HG03108 (cell line): ENCODE data around the gene WRNIP1.

Experiments used
- ATAC-seq: cut with Tn5 transposase; IDR thresholded peaks from one replicate; pipeline ENCODE4 v1.9.1; 2021; ENCODE audit warnings: moderate library complexity; ENCODE audit not compliant: unreplicated experiment

Gene WRNIP1

GRCh38 chr6:2803731-2804429 lies 38.7 kb downstream of the WRNIP1 start:
- no peak for ATAC-seq

GRCh38 chr6:2804516-2804915 lies 39.3 kb downstream of the WRNIP1 start:
- no peak for ATAC-seq

- ATAC-seq: no peak
Measured at GRCh38 chr6:2805031-2805430, 39.8 kb downstream of the WRNIP1 start.

GRCh38 chr6:2806644-2807043 lies 41.5 kb downstream of the WRNIP1 start:
- ATAC-seq: no peak

GRCh38 chr6:2807342-2808090 lies 42.3 kb downstream of the WRNIP1 start:
- ATAC-seq: no peak

- no peak for ATAC-seq
Measured at GRCh38 chr6:2809015-2809414, 43.8 kb downstream of the WRNIP1 start.

GRCh38 chr6:2810092-2810671 lies 45.0 kb downstream of the WRNIP1 start:
- ATAC-seq: no peak

- no peak for ATAC-seq
Measured at GRCh38 chr6:2812695-2813094, 47.5 kb downstream of the WRNIP1 start.

GRCh38 chr6:2816158-2816557 lies 51.0 kb downstream of the WRNIP1 start:
- no peak for ATAC-seq

GRCh38 chr6:2817903-2818443 lies 52.8 kb downstream of the WRNIP1 start:
- ATAC-seq: no peak

GRCh38 chr6:2818593-2818992 lies 53.4 kb downstream of the WRNIP1 start:
- ATAC-seq: no peak

GRCh38 chr6:2819115-2819514 lies 53.9 kb downstream of the WRNIP1 start:
- no peak for ATAC-seq

GRCh38 chr6:2819978-2820377 lies 54.8 kb downstream of the WRNIP1 start:
- no peak for ATAC-seq

- no peak for ATAC-seq
Measured at GRCh38 chr6:2820415-2820814, 55.2 kb downstream of the WRNIP1 start.

- ATAC-seq: no peak
Measured at GRCh38 chr6:2821554-2821953, 56.4 kb downstream of the WRNIP1 start.

- no peak for ATAC-seq
Measured at GRCh38 chr6:2823104-2823850, 58.1 kb downstream of the WRNIP1 start.

GRCh38 chr6:2826131-2826530 lies 60.9 kb downstream of the WRNIP1 start:
- ATAC-seq: no peak

- no peak for ATAC-seq
Measured at GRCh38 chr6:2827142-2827541, 61.9 kb downstream of the WRNIP1 start.

GRCh38 chr6:2828629-2829028 lies 63.4 kb downstream of the WRNIP1 start:
- ATAC-seq: no peak

GRCh38 chr6:2829253-2829652 lies 64.1 kb downstream of the WRNIP1 start:
- no peak for ATAC-seq

- ATAC-seq: no peak
Measured at GRCh38 chr6:2830183-2830582, 65.0 kb downstream of the WRNIP1 start.
